ENCODE measurements around the gene ZNF672.

DNA sequence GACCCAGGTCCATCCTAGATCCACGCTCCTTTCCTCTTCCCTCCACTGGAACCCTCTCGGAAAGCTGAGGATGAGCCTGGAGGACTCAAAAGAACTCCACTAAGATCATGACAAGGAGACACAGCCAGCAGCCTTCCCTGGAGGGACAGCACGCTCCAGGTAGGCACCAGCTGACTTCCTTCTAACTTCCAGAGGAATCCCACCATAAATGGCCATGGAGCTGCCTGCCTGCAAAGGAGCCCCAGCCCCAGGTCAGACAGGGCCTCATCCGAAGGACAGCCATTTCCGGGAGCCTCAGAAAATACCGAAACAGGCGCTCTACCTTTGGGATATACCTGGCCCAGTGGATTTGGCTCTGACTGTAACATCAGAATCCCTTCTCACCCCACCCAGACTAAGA, 16.4 kb upstream of the ZNF672 start:
- no peak for TF ChIP-seq EZH2phosphoT487 (IDR thresholded peaks at IDR 0.05; ENCODE audit: low read depth, severe bottlenecking, unreplicated experiment)
- TF ChIP-seq, protein P1, sequence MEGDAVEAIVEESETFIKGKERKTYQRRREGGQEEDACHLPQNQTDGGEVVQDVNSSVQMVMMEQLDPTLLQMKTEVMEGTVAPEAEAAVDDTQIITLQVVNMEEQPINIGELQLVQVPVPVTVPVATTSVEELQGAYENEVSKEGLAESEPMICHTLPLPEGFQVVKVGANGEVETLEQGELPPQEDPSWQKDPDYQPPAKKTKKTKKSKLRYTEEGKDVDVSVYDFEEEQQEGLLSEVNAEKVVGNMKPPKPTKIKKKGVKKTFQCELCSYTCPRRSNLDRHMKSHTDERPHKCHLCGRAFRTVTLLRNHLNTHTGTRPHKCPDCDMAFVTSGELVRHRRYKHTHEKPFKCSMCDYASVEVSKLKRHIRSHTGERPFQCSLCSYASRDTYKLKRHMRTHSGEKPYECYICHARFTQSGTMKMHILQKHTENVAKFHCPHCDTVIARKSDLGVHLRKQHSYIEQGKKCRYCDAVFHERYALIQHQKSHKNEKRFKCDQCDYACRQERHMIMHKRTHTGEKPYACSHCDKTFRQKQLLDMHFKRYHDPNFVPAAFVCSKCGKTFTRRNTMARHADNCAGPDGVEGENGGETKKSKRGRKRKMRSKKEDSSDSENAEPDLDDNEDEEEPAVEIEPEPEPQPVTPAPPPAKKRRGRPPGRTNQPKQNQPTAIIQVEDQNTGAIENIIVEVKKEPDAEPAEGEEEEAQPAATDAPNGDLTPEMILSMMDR (IDR thresholded peaks at IDR 0.05; ENCODE audit: poor library complexity): no peak
- no peak for TF ChIP-seq EZH2 (IDR thresholded peaks at IDR 0.05; ENCODE audit: borderline replicate concordance)
